DOHH2 (cell line): Measurements from ENCODE around the gene FUT8.

Experiments
- EZH2phosphoT487 ChIP-seq: fragments of 200-600 bp; sonication (generic); IDR thresholded peaks from 2 replicates; pipeline ENCODE4 v1.6.1; 2017; ENCODE audit warnings: borderline replicate concordance, mild to moderate bottlenecking, antibody characterized with exemption, low read length, moderate library complexity, mixed read lengths
- TF ChIP-seq, protein P1 (sequence below): fragments of 200-600 bp; sonication (generic); IDR thresholded peaks from one replicate; pipeline ENCODE4 v1.5.1; 2014; ENCODE audit warnings: antibody characterized with exemption, mild to moderate bottlenecking, low read depth, low read length; ENCODE audit not compliant: poor library complexity, severe bottlenecking

DNA sequence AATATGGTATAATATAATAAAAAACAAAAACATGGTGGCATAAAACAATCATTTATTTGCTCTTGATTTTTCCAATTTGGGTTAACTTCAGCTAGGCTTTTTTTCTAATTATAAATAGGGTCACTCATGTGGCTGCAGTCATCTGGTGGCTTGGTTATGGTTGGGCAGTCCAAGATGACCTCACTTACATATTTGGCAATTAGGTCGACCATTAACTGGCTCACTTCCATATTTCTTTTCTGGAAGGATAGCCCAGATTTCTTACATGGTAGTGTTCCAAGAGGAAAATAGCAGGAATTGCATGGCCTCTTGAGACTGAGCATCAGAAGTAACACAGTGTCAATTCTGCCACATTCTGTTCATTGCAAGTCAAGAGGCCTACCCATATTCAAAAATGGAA, 153.4 kb downstream of the FUT8 start:
- TF ChIP-seq, protein P1, sequence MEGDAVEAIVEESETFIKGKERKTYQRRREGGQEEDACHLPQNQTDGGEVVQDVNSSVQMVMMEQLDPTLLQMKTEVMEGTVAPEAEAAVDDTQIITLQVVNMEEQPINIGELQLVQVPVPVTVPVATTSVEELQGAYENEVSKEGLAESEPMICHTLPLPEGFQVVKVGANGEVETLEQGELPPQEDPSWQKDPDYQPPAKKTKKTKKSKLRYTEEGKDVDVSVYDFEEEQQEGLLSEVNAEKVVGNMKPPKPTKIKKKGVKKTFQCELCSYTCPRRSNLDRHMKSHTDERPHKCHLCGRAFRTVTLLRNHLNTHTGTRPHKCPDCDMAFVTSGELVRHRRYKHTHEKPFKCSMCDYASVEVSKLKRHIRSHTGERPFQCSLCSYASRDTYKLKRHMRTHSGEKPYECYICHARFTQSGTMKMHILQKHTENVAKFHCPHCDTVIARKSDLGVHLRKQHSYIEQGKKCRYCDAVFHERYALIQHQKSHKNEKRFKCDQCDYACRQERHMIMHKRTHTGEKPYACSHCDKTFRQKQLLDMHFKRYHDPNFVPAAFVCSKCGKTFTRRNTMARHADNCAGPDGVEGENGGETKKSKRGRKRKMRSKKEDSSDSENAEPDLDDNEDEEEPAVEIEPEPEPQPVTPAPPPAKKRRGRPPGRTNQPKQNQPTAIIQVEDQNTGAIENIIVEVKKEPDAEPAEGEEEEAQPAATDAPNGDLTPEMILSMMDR: no peak
- TF ChIP-seq EZH2phosphoT487: no peak
